HG03460 (cell line): Measurements from ENCODE around the gene RPH3AL.

ENCODE experiments used
- ATAC-seq: cut with Tn5 transposase; IDR thresholded peaks from one replicate; pipeline ENCODE4 v1.9.1; 2021; ENCODE audit not compliant: unreplicated experiment

Gene RPH3AL

DNA sequence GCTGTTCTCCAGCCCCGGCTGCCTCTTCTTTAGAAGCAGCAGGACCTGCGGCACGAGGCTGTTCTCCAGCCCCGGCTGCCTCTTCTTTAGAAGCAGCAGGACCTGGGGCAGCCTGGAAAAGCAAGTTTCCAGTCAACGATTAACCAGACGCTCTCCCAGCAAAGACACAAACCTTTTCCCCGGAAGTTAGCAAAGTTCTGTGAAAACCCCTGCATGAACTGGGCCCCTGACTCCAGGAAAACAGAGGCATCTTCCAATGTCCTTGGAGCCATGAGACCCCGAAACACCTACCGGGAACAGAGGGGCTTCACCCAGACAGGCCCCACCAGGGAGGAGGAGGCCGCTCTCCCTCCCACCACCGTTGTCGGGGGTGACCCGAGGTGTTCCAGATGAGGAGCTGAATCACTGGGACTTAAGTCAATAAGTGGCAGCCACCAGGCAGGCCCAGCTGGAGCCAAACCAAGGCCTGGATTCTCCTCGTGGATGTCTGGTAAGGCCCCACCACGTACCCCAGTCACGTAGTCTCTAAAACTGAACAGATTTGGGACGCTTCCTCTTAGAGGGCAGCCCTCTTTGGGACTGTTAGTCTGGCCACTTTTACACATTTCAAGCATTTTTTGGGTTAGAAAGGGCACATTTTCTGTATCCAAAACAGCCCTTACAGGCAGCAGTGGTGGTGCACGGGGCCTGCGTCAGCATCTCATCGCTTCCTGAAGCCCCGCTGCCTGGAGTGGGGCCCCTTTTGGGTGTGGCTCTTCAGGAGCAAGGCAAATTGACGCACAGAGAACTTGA lies at the start of gene RPH3AL:
Gene RPH3AL, minus strand, starts transcription at position 387 of the 792 bp plus-strand sequence. CDS start 25,264 bp downstream, outside the sequence.
- no peak for ATAC-seq

DNA sequence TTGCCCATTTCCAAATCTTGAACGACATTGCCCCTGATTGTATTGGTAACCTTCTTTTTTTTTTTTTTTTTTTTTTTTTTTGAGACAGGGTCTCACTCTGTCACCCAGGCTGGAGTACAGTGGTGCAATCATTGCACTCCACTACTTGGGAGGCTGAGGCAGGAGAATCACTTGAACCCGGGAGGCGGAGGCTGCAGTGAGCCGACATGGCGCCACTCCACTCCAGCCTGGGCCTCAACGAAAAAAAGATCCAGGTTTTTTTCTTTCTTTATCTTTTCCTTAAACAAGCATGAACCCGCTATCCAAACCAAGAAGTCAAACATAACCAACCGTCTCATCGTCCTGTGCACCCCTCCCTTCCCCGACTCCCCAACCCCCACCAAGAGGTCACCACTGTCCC lies 47.6 kb upstream of the RPH3AL start:
- no peak for ATAC-seq

DNA sequence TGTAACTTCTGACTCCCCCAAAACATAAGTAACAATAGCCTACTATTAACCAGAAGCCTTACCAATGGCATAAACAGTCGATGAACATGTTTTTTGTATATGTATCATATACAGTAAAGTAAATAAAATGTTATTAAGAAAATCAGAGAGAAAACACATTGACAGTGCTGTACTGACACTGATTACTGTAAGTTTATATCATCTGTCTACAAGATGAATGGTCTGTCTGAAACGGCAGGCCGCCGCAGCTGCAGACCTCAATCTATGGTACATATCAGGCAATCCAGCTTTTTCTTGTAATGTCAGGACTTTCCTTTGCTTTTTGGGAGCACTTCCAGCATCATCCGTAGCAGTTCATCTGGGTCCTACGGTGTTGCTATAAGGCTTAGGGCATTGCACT lies 44.2 kb upstream of the RPH3AL start:
- ATAC-seq, result no peak

DNA sequence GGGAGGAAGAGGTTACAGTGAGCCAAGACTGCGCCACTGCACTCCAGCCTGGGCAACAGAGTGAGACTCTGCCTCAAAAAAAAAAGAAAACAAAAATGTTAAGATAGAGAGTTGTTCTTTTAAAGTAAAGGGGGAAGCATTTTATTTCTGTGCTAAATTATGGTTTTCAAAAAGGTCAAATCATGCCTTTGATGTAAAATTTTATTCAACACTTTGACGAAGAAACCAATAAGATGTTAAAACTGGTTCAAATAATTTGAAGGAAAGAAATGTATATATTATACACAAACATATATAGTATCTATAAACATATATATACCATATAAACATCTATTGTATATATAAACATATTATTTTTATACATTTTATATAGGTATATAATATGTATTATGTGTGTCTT lies 43.4 kb upstream of the RPH3AL start:
- no peak for ATAC-seq

DNA sequence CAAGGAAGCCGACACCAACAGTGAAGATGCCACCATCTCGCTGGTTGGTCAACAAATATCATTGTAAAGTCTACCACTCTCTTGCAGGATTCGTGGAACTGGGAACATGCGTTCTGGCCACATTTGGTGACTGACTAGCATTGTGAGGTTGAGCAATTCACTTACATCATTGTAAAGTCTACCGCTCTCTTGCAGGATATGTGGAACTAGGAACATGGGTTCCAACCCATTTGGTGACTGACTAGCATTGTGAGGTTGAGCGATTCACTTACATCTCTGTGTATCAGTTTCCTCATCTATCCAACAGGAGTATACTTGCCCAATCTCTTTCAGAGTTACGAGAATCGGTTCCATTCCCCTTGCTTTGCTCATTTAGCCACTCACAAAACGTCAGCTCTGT lies 42.6 kb upstream of the RPH3AL start:
- no peak for ATAC-seq

- ATAC-seq, result no peak
Observed at GRCh38 chr17:394718-395095, 42.1 kb upstream of the RPH3AL start.

GRCh38 chr17:393806-394717 lies 41.5 kb upstream of the RPH3AL start:
- no peak for ATAC-seq

GRCh38 chr17:391850-392249 lies 39.2 kb upstream of the RPH3AL start:
- ATAC-seq, result no peak

DNA sequence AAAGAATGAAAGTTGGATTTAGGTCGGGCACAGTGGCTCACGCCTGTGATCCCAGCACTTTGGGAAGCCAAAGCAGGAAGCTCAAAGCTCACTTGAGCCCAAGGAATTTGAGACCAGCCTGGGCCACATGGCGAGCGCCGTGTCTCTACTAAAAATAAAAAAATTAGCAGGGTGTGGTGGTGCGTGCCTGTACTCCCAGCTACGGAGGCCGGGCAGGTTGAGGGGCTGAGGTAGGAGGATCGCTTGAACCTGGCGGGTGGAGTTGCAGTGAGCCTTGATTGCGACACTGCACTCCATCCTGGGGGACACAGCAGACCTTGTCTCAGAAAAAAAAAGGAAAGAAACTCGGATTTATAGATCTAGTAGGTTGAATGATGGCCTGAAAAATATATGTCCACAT lies 37.4 kb upstream of the RPH3AL start:
- ATAC-seq, result no peak

DNA sequence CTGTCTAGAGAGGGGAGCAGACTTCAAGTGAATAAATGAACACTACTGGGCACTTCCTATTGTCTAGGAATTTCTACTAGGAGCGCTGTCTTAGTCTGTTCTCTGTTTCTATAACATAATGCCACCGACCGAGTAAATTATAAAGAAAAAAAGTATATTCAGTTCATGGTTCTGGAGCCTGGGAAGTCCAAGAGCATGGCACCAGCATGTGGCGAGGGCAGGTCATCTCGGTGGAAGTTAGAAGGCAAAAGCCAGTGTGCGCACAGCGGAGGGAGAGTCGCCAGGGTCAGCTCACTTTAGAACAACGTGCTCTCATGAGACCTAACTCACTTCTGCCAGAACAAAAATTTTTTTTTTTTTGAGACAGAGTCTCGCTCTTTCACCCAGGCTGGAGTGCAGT lies 35.5 kb upstream of the RPH3AL start:
- ATAC-seq, result no peak

DNA sequence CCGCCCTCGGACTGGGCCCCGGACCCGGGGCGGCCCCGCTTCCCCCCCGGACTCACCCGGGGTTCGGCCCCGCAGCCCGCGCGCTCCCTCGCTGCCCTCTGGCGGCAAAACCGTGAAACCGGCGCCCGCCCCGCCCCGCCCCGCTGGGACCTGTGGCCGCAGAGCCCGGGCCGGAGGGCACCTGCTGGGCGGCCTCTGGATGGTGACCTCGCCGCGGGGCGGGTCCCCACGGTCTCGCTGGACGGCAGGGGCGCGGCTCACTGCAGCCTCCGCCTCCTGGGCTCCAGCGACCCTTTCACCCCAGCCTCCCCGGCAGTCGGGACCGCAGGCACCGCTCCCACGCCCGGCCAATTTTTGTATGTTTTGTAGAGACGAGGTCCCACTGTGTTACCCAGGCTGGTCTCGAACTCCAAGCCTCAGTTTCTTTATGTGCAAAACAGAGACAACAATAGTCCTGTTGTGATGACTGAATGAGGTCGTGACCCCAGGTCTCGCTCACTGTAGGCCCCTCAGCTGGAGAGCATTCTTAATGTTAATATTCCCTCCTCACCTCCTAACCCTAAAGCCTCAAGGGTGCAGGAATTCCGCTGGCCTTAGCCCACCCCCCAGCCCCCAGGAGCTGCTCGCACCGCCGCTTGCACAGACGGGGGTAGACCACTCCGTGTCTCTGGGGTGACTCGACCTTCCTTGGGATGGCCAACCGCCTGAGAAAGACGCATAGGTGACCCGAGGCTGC lies 33.7 kb upstream of the RPH3AL start:
- no peak for ATAC-seq

DNA sequence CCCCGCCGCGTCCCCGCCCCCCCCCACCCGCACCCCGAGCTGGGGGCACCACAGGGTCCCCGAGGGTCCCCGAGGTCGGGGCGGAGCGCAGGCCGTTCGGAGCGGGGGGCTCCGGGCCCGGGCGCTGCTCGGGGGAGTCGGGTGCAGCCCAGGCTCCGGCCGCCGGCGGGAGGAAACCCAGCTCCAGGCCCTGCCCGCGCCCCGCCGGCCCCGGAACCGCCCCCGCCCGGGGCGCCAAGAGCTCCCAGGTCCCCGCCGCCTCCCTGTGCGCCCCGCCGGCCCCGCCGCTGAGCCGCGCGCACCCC lies 33.2 kb upstream of the RPH3AL start:
- ATAC-seq, result no peak

DNA sequence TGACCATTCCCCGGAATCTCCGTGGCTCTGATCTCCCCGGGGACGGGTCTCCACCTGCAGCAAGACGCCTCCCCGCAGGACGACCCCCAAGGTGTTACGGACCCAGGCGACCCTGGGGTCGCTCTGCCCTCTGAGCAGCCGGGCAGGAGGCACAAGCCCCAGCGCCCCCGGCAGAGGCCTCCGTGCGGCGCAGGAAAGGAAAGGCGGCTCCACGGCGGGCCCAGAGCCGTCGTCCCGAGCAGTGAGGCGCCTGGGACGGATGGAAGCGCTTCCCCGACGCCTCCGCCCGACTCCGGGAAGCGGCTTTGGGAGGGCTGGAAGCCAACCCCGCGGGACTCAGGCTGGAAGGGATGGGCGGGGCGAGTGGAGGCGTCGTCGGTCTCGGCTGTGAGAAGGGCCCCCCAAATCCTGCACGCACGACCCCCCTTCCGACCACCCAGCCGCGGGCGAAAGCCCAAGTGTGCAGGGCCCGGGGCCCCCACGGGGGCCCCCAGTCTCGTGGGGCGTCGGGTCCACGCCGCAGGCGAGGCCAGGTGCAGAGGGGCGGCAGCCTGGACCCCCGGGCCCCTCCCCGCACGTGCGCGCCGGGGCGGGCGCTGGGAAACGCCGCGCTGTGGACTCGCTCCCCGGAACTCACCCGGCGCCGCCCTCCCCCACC lies 32.7 kb upstream of the RPH3AL start:
- ATAC-seq, result no peak

GRCh38 chr17:384622-385177 lies 32.1 kb upstream of the RPH3AL start:
- no peak for ATAC-seq

- ATAC-seq, result no peak
Observed at GRCh38 chr17:383771-384621, 31.4 kb upstream of the RPH3AL start.

- no peak for ATAC-seq
Observed at GRCh38 chr17:382644-383533, 30.3 kb upstream of the RPH3AL start.

DNA sequence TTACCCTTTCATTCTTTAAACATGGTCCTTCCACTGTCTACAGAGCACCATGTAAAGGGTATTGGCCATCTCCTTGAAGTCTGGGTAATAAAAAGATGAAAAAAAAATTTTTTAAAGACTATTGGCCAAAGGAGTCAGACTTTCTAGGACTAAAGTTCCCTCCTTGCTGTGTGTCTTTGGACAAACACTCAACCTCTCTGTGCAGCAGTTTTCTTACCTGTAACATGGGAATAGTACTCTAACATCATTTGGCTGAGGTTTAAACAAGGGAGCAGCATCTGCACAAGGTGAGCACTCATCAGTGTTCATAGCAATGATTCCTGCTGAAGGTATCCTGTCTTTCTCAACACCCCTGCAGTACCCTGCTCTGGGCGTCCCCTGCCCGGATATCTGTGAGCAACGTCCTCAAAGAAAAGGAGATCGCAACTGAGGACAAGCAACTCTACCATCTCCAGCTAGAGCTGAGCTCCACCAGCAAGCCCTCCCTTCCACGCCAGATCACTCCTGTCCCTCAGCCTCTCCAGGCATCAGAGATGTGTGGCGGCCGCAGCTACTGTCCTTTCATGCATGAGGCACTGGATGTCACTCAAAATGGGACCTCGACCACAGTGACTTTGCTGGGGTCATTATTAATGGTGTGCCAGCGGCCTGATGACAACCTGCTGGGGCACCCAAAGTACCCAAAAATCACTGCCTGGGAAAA lies 29.5 kb upstream of the RPH3AL start:
- no peak for ATAC-seq

- ATAC-seq, result no peak
Observed at GRCh38 chr17:381516-381915, 28.9 kb upstream of the RPH3AL start.
